H9 (cell line): ENCODE data around the gene KLF17. TPM values are rescaled to one million over a fixed set of nuclear protein-coding genes. Genes with fewer than 3 reads are reported as not detected.

Experiments
- DNase-seq: peaks from one replicate; pipeline ENCODE4 v3.0.0-alpha.2; 2017
- H2AFZ ChIP-seq: one replicate; pipeline ENCODE4 v1.6.1; 2013; ENCODE audit warnings: mild to moderate bottlenecking, low read length, control low read depth, moderate library complexity
- H2AK5ac ChIP-seq: 2 replicates; pipeline ENCODE4 v1.6.1; 2013; ENCODE audit warnings: low read length, control low read depth, mixed read lengths; ENCODE audit not compliant: insufficient read length
- H2BK120ac ChIP-seq: one replicate; pipeline ENCODE4 v1.6.1; 2013; ENCODE audit warnings: low read depth, mild to moderate bottlenecking, low read length, control low read depth, inconsistent platforms; ENCODE audit not compliant: poor library complexity, severe bottlenecking
- H2BK12ac ChIP-seq: 2 replicates; pipeline ENCODE4 v1.6.1; 2013; ENCODE audit warnings: low read length, control low read depth, mixed read lengths, low read depth; ENCODE audit not compliant: insufficient read length
- H2BK15ac ChIP-seq: 2 replicates; pipeline ENCODE4 v1.6.1; 2013; ENCODE audit warnings: low read depth, low read length, control low read depth
- H2BK20ac ChIP-seq: one replicate; pipeline ENCODE4 v1.6.1; 2013; ENCODE audit warnings: low read depth, mild to moderate bottlenecking, low read length, control low read depth, inconsistent platforms; ENCODE audit not compliant: poor library complexity, severe bottlenecking
- H2BK5ac ChIP-seq: 2 replicates; pipeline ENCODE4 v1.6.1; 2013; ENCODE audit warnings: low read length, control low read depth, mixed read lengths; ENCODE audit not compliant: insufficient read length
- H3K14ac ChIP-seq: 2 replicates; pipeline ENCODE4 v1.6.1; 2013; ENCODE audit warnings: low read length, control low read depth; ENCODE audit not compliant: insufficient read depth
- H3K18ac ChIP-seq: 2 replicates; pipeline ENCODE4 v1.6.1; 2013; ENCODE audit warnings: low read depth, mild to moderate bottlenecking, mixed read lengths, low read length, control low read depth; ENCODE audit not compliant: insufficient read length
- H3K23ac ChIP-seq: 2 replicates; pipeline ENCODE4 v1.6.1; 2013; ENCODE audit warnings: low read length, control low read depth, mixed read lengths, low read depth; ENCODE audit not compliant: insufficient read length
- H3K23me2 ChIP-seq: 2 replicates; pipeline ENCODE4 v1.6.1; 2013; ENCODE audit warnings: low read depth, mild to moderate bottlenecking, mixed read lengths, low read length, control low read depth; ENCODE audit not compliant: insufficient read length, poor library complexity, severe bottlenecking
- H3K27ac ChIP-seq: 2 replicates; pipeline ENCODE4 v1.5.1; 2013; ENCODE audit warnings: low read length, control low read depth, mixed read lengths, low read depth; ENCODE audit not compliant: insufficient read length
- H3K27me3 ChIP-seq: 2 replicates; pipeline ENCODE4 v1.6.1; 2013; ENCODE audit warnings: low read length, control low read depth, inconsistent platforms; ENCODE audit not compliant: insufficient read depth
- H3K4ac ChIP-seq: 2 replicates; pipeline ENCODE4 v1.6.1; 2013; ENCODE audit warnings: low read depth, mild to moderate bottlenecking, control low read depth, inconsistent platforms, low read length, moderate library complexity
- H3K4me1 ChIP-seq: 2 replicates; pipeline ENCODE4 v1.6.1; 2013; ENCODE audit warnings: low read length, control low read depth, inconsistent platforms; ENCODE audit not compliant: insufficient read depth
- H3K4me2 ChIP-seq: 2 replicates; pipeline ENCODE4 v1.6.1; 2013; ENCODE audit warnings: low read length, control low read depth, mixed read lengths; ENCODE audit not compliant: insufficient read length, insufficient read depth
- H3K56ac ChIP-seq: 2 replicates; pipeline ENCODE4 v1.6.1; 2013; ENCODE audit warnings: low read depth, mild to moderate bottlenecking, mixed read lengths, low read length, control low read depth; ENCODE audit not compliant: insufficient read length
- H3K79me1 ChIP-seq: 2 replicates; pipeline ENCODE4 v1.6.1; 2013; ENCODE audit warnings: low read depth, mild to moderate bottlenecking, moderate library complexity, low read length, control low read depth, inconsistent platforms; ENCODE audit not compliant: insufficient read depth, poor library complexity, severe bottlenecking
- H3K79me2 ChIP-seq: 2 replicates; pipeline ENCODE4 v1.6.1; 2013; ENCODE audit warnings: low read length, control low read depth, inconsistent platforms; ENCODE audit not compliant: insufficient read depth
- H3K9ac ChIP-seq: 2 replicates; pipeline ENCODE4 v1.6.1; 2013; ENCODE audit warnings: low read length, control low read depth, mixed read lengths; ENCODE audit not compliant: insufficient read length; ENCODE audit errors: extremely low read depth
- H3K9me3 ChIP-seq: one replicate; pipeline ENCODE4 v1.6.1; 2013; ENCODE audit warnings: low read depth, low read length, inconsistent platforms; ENCODE audit not compliant: control insufficient read depth
- H3T11ph ChIP-seq: one replicate; pipeline ENCODE4 v1.6.1; 2013; ENCODE audit warnings: mild to moderate bottlenecking, low read length, control low read depth, inconsistent platforms
- H4K20me1 ChIP-seq: one replicate; pipeline ENCODE4 v1.6.1; 2013; ENCODE audit not compliant: control insufficient read depth, insufficient read length, insufficient read depth
- H4K5ac ChIP-seq: 2 replicates; pipeline ENCODE4 v1.6.1; 2013; ENCODE audit warnings: low read depth, mild to moderate bottlenecking, mixed read lengths, low read length, control low read depth; ENCODE audit not compliant: insufficient read length
- H4K8ac ChIP-seq: replicated peaks from 2 replicates; pipeline ENCODE4 v1.6.1; 2013; ENCODE audit warnings: low read length, control low read depth, mixed read lengths, low read depth; ENCODE audit not compliant: insufficient read length
- H4K91ac ChIP-seq: 2 replicates; pipeline ENCODE4 v1.6.1; 2013; ENCODE audit warnings: low read depth, mild to moderate bottlenecking, moderate library complexity, mixed read lengths, low read length, control low read depth; ENCODE audit not compliant: insufficient read length
- H3K27ac Mint-ChIP-seq, 3 experiments: 2 replicates in 2 of 3; 3 replicates in 1 of 3; pipeline ENCODE4 v1.8.0; 2020 to 2021; ENCODE audit warnings: mixed read lengths in 3 of 3, mild to moderate bottlenecking in 1 of 3, moderate library complexity in 1 of 3
- H3K27me3 Mint-ChIP-seq: 2 replicates; pipeline ENCODE4 v1.8.0; 2021; ENCODE audit warnings: low read depth, mild to moderate bottlenecking, moderate library complexity, mixed read lengths
- H3K36me3 Mint-ChIP-seq, 3 experiments: 2 replicates in 2 of 3; 3 replicates in 1 of 3; pipeline ENCODE4 v1.8.0; 2020 to 2021; ENCODE audit warnings: low read depth in 3 of 3, mixed read lengths in 3 of 3; ENCODE audit not compliant: insufficient read depth in 1 of 3
- H3K4me1 Mint-ChIP-seq, 2 experiments: 2 replicates each; pipeline ENCODE4 v1.8.0; 2020; ENCODE audit warnings: mixed read lengths in 2 of 2
- H3K4me3 Mint-ChIP-seq, 2 experiments: 2 replicates in 1 of 2; 3 replicates in 1 of 2; pipeline ENCODE4 v1.8.0; 2020 to 2021; ENCODE audit warnings: mild to moderate bottlenecking in 2 of 2, mixed read lengths in 2 of 2, moderate library complexity in 1 of 2
- H3K9me3 Mint-ChIP-seq, 2 experiments: 2 replicates in 1 of 2; 3 replicates in 1 of 2; pipeline ENCODE4 v1.8.0; 2020; ENCODE audit warnings: mild to moderate bottlenecking in 2 of 2, mixed read lengths in 2 of 2, moderate library complexity in 1 of 2
- CTCF ChIP-seq: fragments of 200-600 bp; sonication (generic); conservative IDR thresholded peaks from 3 replicates; pipeline ENCODE4 v1.8.0; 2021; ENCODE audit warnings: antibody characterized with exemption, mild to moderate bottlenecking
- WGBS: extraction: QIAGEN DNeasy Blood & Tissue Kit; methylation state at CpG from one replicate; pipeline ENCODE4 v1.1.7; 2013; ENCODE audit warnings: missing lambda C conversion rate, low lambda C conversion rate, mixed read lengths; ENCODE audit not compliant: insufficient read length; ENCODE audit errors: extremely low coverage; 5-methylcytosine and 5-hydroxymethylcytosine counted together
- long read RNA-seq: library from polyadenylated mRNA; unstranded; transcript quantifications from one replicate; pipeline ENCODE4 v2.0.0, GENCODE V29; 2020
- total RNA-seq: library from RNA; stranded (reverse); gene quantifications from 2 replicates; pipeline ENCODE4 v1.2.1, GENCODE V29; 2021

The KLF17 gene, protein sequence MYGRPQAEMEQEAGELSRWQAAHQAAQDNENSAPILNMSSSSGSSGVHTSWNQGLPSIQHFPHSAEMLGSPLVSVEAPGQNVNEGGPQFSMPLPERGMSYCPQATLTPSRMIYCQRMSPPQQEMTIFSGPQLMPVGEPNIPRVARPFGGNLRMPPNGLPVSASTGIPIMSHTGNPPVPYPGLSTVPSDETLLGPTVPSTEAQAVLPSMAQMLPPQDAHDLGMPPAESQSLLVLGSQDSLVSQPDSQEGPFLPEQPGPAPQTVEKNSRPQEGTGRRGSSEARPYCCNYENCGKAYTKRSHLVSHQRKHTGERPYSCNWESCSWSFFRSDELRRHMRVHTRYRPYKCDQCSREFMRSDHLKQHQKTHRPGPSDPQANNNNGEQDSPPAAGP
- 0.09 TPM in 2 replicates for total RNA-seq
- long read RNA-seq, partial matches to known transcripts: 0 of 2 reads
- long read RNA-seq, other reads (novel, unspliced or antisense): 1 of 2 reads

DNA sequence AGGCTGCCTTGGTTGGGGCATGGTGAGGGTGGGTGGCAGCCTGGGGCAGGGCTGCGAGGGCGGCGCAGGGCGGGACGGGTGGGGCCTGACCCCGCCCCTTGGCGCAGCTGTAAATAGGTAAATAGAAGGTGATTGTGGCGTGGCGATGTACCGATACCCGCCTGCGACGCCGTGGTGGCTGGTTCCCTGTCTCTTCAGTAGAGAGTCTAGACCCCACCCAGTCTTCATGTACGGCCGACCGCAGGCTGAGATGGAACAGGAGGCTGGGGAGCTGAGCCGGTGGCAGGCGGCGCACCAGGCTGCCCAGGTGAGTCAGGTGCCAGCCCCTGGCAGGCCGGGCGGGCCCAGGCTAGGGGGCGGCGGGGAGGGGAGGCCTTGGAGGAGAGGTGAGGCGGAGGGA lies at the start of gene KLF17:
TSS of gene KLF17 (plus strand) at position 140 of the 400 bp plus-strand sequence. CDS start at position 227, 87 bp downstream.
- Histone ChIP-seq H2BK5ac (no peak within 1 kb of the TSS), H3K56ac (no peak within 1 kb of the TSS), H4K20me1 (no peaks in the 10 kb centered on the region), H2BK12ac (no peak within 1 kb of the TSS), H3K79me2 (no peaks in the 10 kb centered on the region), H3K4me1 (no peaks in the 10 kb centered on the region), H3K9me3 (no peaks in the 10 kb centered on the region), H3K23me2 (no peaks in the 10 kb centered on the region), H3K79me1 (no peaks in the 10 kb centered on the region), H2BK120ac (no peak within 1 kb of the TSS), H3K27me3 (no peaks in the 10 kb centered on the region), H2AK5ac (no peak within 1 kb of the TSS), H3K27ac (no peak within 1 kb of the TSS), H2AFZ (no peak within 1 kb of the TSS), H3K4me2 (no peak within 1 kb of the TSS), H2BK20ac (no peak within 1 kb of the TSS), H4K5ac (no peak within 1 kb of the TSS), H3K18ac (no peak within 1 kb of the TSS), H3K14ac (no peak within 1 kb of the TSS), H3K4ac (no peak within 1 kb of the TSS), H4K91ac (no peak within 1 kb of the TSS), H3K23ac (no peak within 1 kb of the TSS), H2BK15ac (no peak within 1 kb of the TSS), H4K8ac (no peak within 1 kb of the TSS), H3T11ph (no peak within 1 kb of the TSS), H3K9ac (no peak within 1 kb of the TSS)
- H3K9me3 Mint-ChIP-seq: no peaks in the 10 kb centered on the region; a peak in 2 of 5 replicates
- no peak for DNase-seq
- no peaks in the 10 kb centered on the region; a peak in 1 of 7 replicates for H3K36me3 Mint-ChIP-seq
- no peak for TF ChIP-seq CTCF
- WGBS: no CpG with 5 or more reads among the region's 25 CpGs
- peaks cover 16 to 18% of the 10 kb centered on the region in 2 experiments for H3K4me1 Mint-ChIP-seq
- H3K27me3 Mint-ChIP-seq: peaks cover 7% of the 10 kb centered on the region
- no peak within 1 kb of the TSS; a peak in 1 of 7 replicates for H3K27ac Mint-ChIP-seq
- H3K4me3 Mint-ChIP-seq: peak within 1 kb of the TSS in 1 of 2 experiments; percentile 43; a peak in 1 of 5 replicates
